K562 (cell line): ENCODE data around the gene ATP6V0E2. TPM values are rescaled to one million over a fixed set of nuclear protein-coding genes. Genes with fewer than 3 reads are reported as not detected.

Experiments
- ATAC-seq: fragments of 200-7000 bp; cut with Tn5 transposase; 3 replicates; pipeline ENCODE4 v1.9.1; 2020; ENCODE audit warnings: moderate library complexity
- BruUV-seq: library from RNA; stranded (reverse); fragments of 400-500 nt; replicated peaks from 2 replicates; lab custom pipeline; 2021; lab: Mats Ljungman, UMichigan
- CTCF ChIA-PET: fragments of 300-600 bp; formaldehyde crosslinking; extraction: SDS; loops from one replicate; lab custom pipeline; 2021; ENCODE audit warnings: low intra/inter-chr PET ratio; lab: Yijun Ruan, JAX
- POLR2A ChIA-PET: fragments of 300-600, 350-650 bp; sonication (Branson Sonifier 250); formaldehyde crosslinking; extraction: SDS; loops from one replicate; lab custom pipeline; 2021; ENCODE audit warnings: antibody characterized with exemption, inconsistent platforms; lab: Yijun Ruan, JAX
- DNase-seq, 4 experiments: peaks; one replicate each; pipeline versions ENCODE4 v3.0.0 to v3.0.0-alpha.2; 2011 to 2018; ENCODE audit warnings: low spot score in 3 of 4, mixed read lengths in 3 of 4; ENCODE audit errors: extremely low read depth in 1 of 4
- FAIRE-seq: peaks from 2 replicates; lab custom pipeline; 2011; peaks lifted over from hg19 to GRCh38; lab: Jason Lieb, UNC
- H2AFZ ChIP-seq: 2 replicates; pipeline ENCODE4 v1.6.0; 2011; ENCODE audit warnings: low read depth, low read length, control low read depth, inconsistent platforms
- H3K27ac ChIP-seq: fragments of 200-600 bp; 3 replicates; pipeline ENCODE4 v1.8.0; 2011; ENCODE audit warnings: low read depth, mild to moderate bottlenecking, control low read depth, inconsistent platforms, low read length, moderate library complexity, mixed read lengths; ENCODE audit errors: extremely low read depth
- H3K27me3 ChIP-seq, 2 experiments: fragments of 300-600 bp in 1 of 2; 2 replicates in 1 of 2; 3 replicates in 1 of 2; pipeline versions ENCODE4 v1.6.0 to v1.8.0; 2011; ENCODE audit warnings: inconsistent platforms in 2 of 2, low read length in 2 of 2, mild to moderate bottlenecking in 1 of 2, mixed read lengths in 1 of 2, moderate library complexity in 1 of 2; ENCODE audit not compliant: control insufficient read depth in 2 of 2, insufficient read depth in 2 of 2
- H3K36me3 ChIP-seq: fragments of 300-600 bp; 3 replicates; pipeline ENCODE4 v1.8.0; 2011; ENCODE audit warnings: mild to moderate bottlenecking, low read length, inconsistent platforms; ENCODE audit not compliant: control insufficient read depth, insufficient read depth
- H3K4me1 ChIP-seq, 2 experiments: fragments of 200-600 bp in 1 of 2; replicated peaks in 1 of 2; 2 replicates in 1 of 2; 3 replicates in 1 of 2; pipeline versions ENCODE4 v1.5.1 to v1.8.0; 2011; ENCODE audit warnings: inconsistent platforms in 2 of 2, low read length in 2 of 2, mild to moderate bottlenecking in 1 of 2, mixed read lengths in 1 of 2, moderate library complexity in 1 of 2; ENCODE audit not compliant: control insufficient read depth in 2 of 2, insufficient read depth in 2 of 2
- H3K4me2 ChIP-seq: 2 replicates; pipeline ENCODE4 v1.6.1; 2011; ENCODE audit warnings: low read length, control low read depth, inconsistent platforms, mixed read lengths; ENCODE audit not compliant: insufficient read depth
- H3K4me3 ChIP-seq: fragments of 200-600 bp; sonication (generic), shearing (Covaris generic); 2 replicates; pipeline ENCODE4 v1.5.1; 2016; ENCODE audit warnings: control low read depth, inconsistent platforms
- H3K79me2 ChIP-seq: fragments of 200-600 bp; 3 replicates; pipeline ENCODE4 v1.8.0; 2011; ENCODE audit warnings: low read length, inconsistent platforms; ENCODE audit not compliant: control insufficient read depth, insufficient read depth
- H3K9ac ChIP-seq, 2 experiments: 2 replicates each; pipeline versions ENCODE4 v1.6.0 to v1.6.1; 2011; ENCODE audit warnings: low read depth in 2 of 2, low read length in 2 of 2, control low read depth in 1 of 2, inconsistent platforms in 1 of 2, mild to moderate bottlenecking in 1 of 2, mixed read lengths in 1 of 2; ENCODE audit not compliant: insufficient read depth in 1 of 2
- H3K9me1 ChIP-seq: one replicate; pipeline ENCODE4 v1.6.0; 2011; ENCODE audit warnings: inconsistent platforms, mild to moderate bottlenecking, low read length, moderate library complexity; ENCODE audit not compliant: control insufficient read depth, insufficient read depth
- H3K9me3 ChIP-seq: replicated peaks from 2 replicates; pipeline ENCODE4 v1.5.1; 2011; ENCODE audit warnings: low read depth, low read length, inconsistent platforms; ENCODE audit not compliant: control insufficient read depth, insufficient read depth
- H4K20me1 ChIP-seq: replicated peaks from 2 replicates; pipeline ENCODE4 v1.6.1; 2011; ENCODE audit warnings: low read length, inconsistent platforms, mixed read lengths; ENCODE audit not compliant: control insufficient read depth, insufficient read depth
- E2F4 ChIP-seq: sonication (generic); formaldehyde crosslinking; IDR thresholded peaks from 2 replicates; pipeline ENCODE4 v1.8.0; 2022; ENCODE audit warnings: mild to moderate bottlenecking, low read depth, missing genetic modification reagents
- RBM34 ChIP-seq: fragments of 200-400 bp; formaldehyde crosslinking; IDR thresholded peaks from 2 replicates; pipeline ENCODE4 v1.6.1; 2018; ENCODE audit warnings: low read length, borderline replicate concordance; ENCODE audit not compliant: insufficient read depth
- ZC3H11A ChIP-seq: IDR thresholded peaks from 2 replicates; pipeline ENCODE4 v1.6.1; 2012; ENCODE audit warnings: low read depth, low read length, improper control_type of control experiment
- WGBS: fragments of 100-300 bp; shearing (Covaris generic); methylation state at CpG from one replicate; pipeline ENCODE4 v1.1.6; 2016; ENCODE audit warnings: low coverage, mixed read lengths; ENCODE audit not compliant: insufficient coverage; ENCODE audit errors: missing lambda C conversion rate; 5-methylcytosine and 5-hydroxymethylcytosine counted together
- in situ Hi-C: fragments of 300-500 bp; cut with MboI; formaldehyde crosslinking; loops from 4 replicates; pipeline ENCODE4 v1.15.0; 2018; ENCODE audit warnings: inconsistent platforms, mixed read lengths
- intact Hi-C: fragments of 100-400 bp; cut with micrococcal nuclease; formaldehyde crosslinking; loops from 2 replicates; pipeline ENCODE4 v1.14.2; 2022
- polyA plus RNA-seq, 8 experiments: library from polyadenylated mRNA; depleted of rRNA in 4 of 8; stranded (reverse) in 5 of 8; unstranded in 3 of 8; fragments of >200 nt; fragmentation: Nextera tagmentation in 2 of 8; fragmentation: Illumina TruSeq in 1 of 8; extraction: Ambion mirVana in 2 of 8; extraction: Trizol in 1 of 8; gene quantifications; 2 replicates each; pipeline versions ENCODE4 v1.2.1 to v1.2.3, GENCODE V29; 2011 to 2014; ENCODE audit warnings: inconsistent platforms in 1 of 8, missing spikeins in 1 of 8
- total RNA-seq, 7 experiments: library from RNA; depleted of rRNA in 6 of 7; stranded (reverse); fragments of >200 nt in 6 of 7; fragmentation: Illumina TruSeq in 2 of 7; extraction: Trizol in 2 of 7; gene quantifications; 2 replicates each; pipeline versions ENCODE4 v1.2.1 to v1.2.3, GENCODE V29; 2011 to 2021; ENCODE audit warnings: low replicate concordance in 1 of 7
- TF ChIP-seq, protein P1 (sequence below): fragments of 450-650 bp; formaldehyde crosslinking; IDR thresholded peaks from 2 replicates; pipeline ENCODE4 v1.4.0; 2020; ENCODE audit warnings: mild to moderate bottlenecking, mixed read lengths

The ATP6V0E2 gene
- total and polyA plus RNA-seq, 9 of the 15 experiments (the other 6 are each of a cell fraction or from before 2014, with no cell fraction given) = 0.55 to 18.5 (median 10.9) TPM

DNA sequence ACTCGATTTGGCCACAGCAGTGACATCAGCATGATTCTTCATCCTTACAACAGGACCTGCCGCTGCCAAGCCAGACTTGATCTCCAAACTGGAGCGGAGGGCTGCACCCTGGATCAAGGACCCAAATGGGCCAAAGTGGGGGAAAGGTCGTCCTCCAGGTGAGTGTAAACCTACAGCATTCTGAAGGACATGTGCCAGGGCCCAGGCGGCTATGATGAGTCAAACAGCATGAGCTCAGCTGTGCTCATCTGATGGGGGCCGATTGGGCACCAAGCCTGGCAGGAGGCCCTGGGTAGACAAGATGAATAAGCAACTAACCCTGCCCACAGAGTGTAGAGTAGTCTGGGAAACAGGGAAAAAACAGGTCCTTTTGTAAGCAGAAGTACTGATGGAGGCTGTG, 14.4 kb upstream of the ATP6V0E2 start:
- Histone ChIP-seq H3K27me3 (peaks cover 39 to 49% of the 10 kb centered on the region in 2 experiments), H3K4me1 (peaks cover 17 to 30% of the 10 kb centered on the region in 2 experiments), H4K20me1 (peaks cover 24% of the 10 kb centered on the region), H3K9me3 (no peaks in the 10 kb centered on the region), H3K9ac (no peak overlapping the region), H3K9me1 (peaks cover 2% of the 10 kb centered on the region), H3K4me3 (no peak overlapping the region), H3K27ac (no peak overlapping the region), H2AFZ (no peak overlapping the region), H3K36me3 (no peaks in the 10 kb centered on the region), H3K4me2 (no peak overlapping the region), H3K79me2 (no peaks in the 10 kb centered on the region)
- intact Hi-C loops = no loop called here
- BruUV-seq = no TSS peak
- in situ Hi-C loops = loop anchor here (25.0 kb wide), 1 partner anchor 178 kb away; no protein-coding TSS in a partner anchor
- no peak for ATAC-seq
- CTCF ChIA-PET = no interaction called here
- WGBS = 2% methylated on average over 6 of the region's 6 CpGs
- FAIRE-seq = no peak
- DNase-seq = no peak
- TF ChIP-seq RBM34 = no peak
- POLR2A ChIA-PET = interaction anchor here (0.9 kb wide), 1 partner anchor 10 kb away, joined by 3 read pairs; no protein-coding TSS in a partner anchor

- H3K9ac ChIP-seq = no peak overlapping the region
- H3K4me2 ChIP-seq = no peak overlapping the region
- no peak overlapping the region for H2AFZ ChIP-seq
- H3K36me3 ChIP-seq = no peaks in the 10 kb centered on the region
- no TSS peak for BruUV-seq
- no peak for TF ChIP-seq ZC3H11A
- TF ChIP-seq, protein P1, sequence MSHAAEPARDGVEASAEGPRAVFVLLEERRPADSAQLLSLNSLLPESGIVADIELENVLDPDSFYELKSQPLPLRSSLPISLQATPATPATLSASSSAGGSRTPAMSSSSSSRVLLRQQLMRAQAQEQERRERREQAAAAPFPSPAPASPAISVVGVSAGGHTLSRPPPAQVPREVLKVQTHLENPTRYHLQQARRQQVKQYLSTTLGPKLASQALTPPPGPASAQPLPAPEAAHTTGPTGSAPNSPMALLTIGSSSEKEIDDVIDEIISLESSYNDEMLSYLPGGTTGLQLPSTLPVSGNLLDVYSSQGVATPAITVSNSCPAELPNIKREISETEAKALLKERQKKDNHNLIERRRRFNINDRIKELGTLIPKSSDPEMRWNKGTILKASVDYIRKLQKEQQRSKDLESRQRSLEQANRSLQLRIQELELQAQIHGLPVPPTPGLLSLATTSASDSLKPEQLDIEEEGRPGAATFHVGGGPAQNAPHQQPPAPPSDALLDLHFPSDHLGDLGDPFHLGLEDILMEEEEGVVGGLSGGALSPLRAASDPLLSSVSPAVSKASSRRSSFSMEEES (CRISPR knock-in tag) = peak; percentile 46; the same call in 1 of the 2 replicates
- no peak for TF ChIP-seq E2F4 (CRISPR knock-in tag)
- H3K27ac ChIP-seq = no peak overlapping the region
- CTCF ChIA-PET = no interaction called here
- peaks cover 2% of the 10 kb centered on the region for H3K9me1 ChIP-seq
- H3K27me3 ChIP-seq = peaks cover 43 to 54% of the 10 kb centered on the region in 2 experiments
- WGBS = 7% methylated on average over 4 of the region's 4 CpGs
- FAIRE-seq (no peak), DNase-seq (no peak), ATAC-seq (no peak)
- peaks cover 12 to 25% of the 10 kb centered on the region in 2 experiments for H3K4me1 ChIP-seq
- intact Hi-C loops = loop anchor here (5.0 kb wide), 1 partner anchor 417 kb away; no protein-coding TSS in a partner anchor
- no peaks in the 10 kb centered on the region for H3K79me2 ChIP-seq
- no peaks in the 10 kb centered on the region for H3K9me3 ChIP-seq
- H3K4me3 ChIP-seq = no peak overlapping the region
- H4K20me1 ChIP-seq = peaks cover 29% of the 10 kb centered on the region
- in situ Hi-C loops = loop anchor here (25.0 kb wide), 1 partner anchor 177 kb away; no protein-coding TSS in a partner anchor
- POLR2A ChIA-PET = interaction anchor here (0.9 kb wide), 1 partner anchor 10 kb away, joined by 3 read pairs; no protein-coding TSS in a partner anchor
Observed at GRCh38 chr7:149859876-149860275, 13.9 kb upstream of the ATP6V0E2 start.
